WERI-Rb-1 (cell line): ENCODE data around the gene CCDC15.

ENCODE experiments used
- DNase-seq: peaks from one replicate; pipeline ENCODE4 v3.0.0-alpha.2; 2020
- H3K27ac ChIP-seq: fragments of 250-450 bp; sonication (Bioruptor Pico); 2 replicates; pipeline ENCODE4 v1.5.1; 2020; ENCODE audit warnings: mild to moderate bottlenecking, moderate library complexity
- H3K27me3 ChIP-seq: fragments of 250-450 bp; sonication (Bioruptor Pico); 2 replicates; pipeline ENCODE4 v1.5.1; 2021; ENCODE audit warnings: mild to moderate bottlenecking, low read depth, moderate library complexity; ENCODE audit not compliant: insufficient read depth, severe bottlenecking
- H3K36me3 ChIP-seq: fragments of 250-450 bp; sonication (Bioruptor Pico); 2 replicates; pipeline ENCODE4 v1.5.1; 2020; ENCODE audit warnings: mild to moderate bottlenecking, moderate library complexity
- H3K4me3 ChIP-seq: 2 replicates; pipeline ENCODE4 v1.5.1; 2011; ENCODE audit warnings: low read depth, mild to moderate bottlenecking, control low read depth, low read length
- H3K9me3 ChIP-seq: fragments of 250-450 bp; sonication (Bioruptor Pico); 2 replicates; pipeline ENCODE4 v1.5.1; 2021; ENCODE audit warnings: mild to moderate bottlenecking, moderate library complexity; ENCODE audit not compliant: severe bottlenecking
- CTCF ChIP-seq: IDR thresholded peaks from 2 replicates; pipeline ENCODE4 v1.5.1; 2011; ENCODE audit warnings: low read depth, mild to moderate bottlenecking, control low read depth, inconsistent platforms, low read length

The CCDC15 gene

GRCh38 chr11:124928942-124929665 lies 24.9 kb upstream of the CCDC15 start:
- no peak for TF ChIP-seq CTCF
- Histone ChIP-seq H3K9me3 (no peaks in the 10 kb centered on the region), H3K36me3 (no peaks in the 10 kb centered on the region), H3K27me3 (no peaks in the 10 kb centered on the region), H3K27ac (no peak overlapping the region), H3K4me3 (no peak overlapping the region)
- no peak for DNase-seq

- H3K36me3 ChIP-seq: no peaks in the 10 kb centered on the region
- H3K9me3 ChIP-seq: no peaks in the 10 kb centered on the region
- H3K27ac ChIP-seq: no peak overlapping the region
- H3K27me3 ChIP-seq: no peaks in the 10 kb centered on the region
- H3K4me3 ChIP-seq: no peak overlapping the region
- no peak for DNase-seq
- TF ChIP-seq CTCF: no peak
Measured at GRCh38 chr11:124930799-124931198, 23.2 kb upstream of the CCDC15 start.

- H3K27me3 ChIP-seq: no peaks in the 10 kb centered on the region
- TF ChIP-seq CTCF: no peak
- no peak overlapping the region for H3K27ac ChIP-seq
- no peak for DNase-seq
- H3K9me3 ChIP-seq: no peaks in the 10 kb centered on the region
- H3K4me3 ChIP-seq: no peak overlapping the region
- H3K36me3 ChIP-seq: no peaks in the 10 kb centered on the region
Measured at GRCh38 chr11:124934862-124935547, 19.0 kb upstream of the CCDC15 start.

- Histone ChIP-seq H3K36me3 (no peaks in the 10 kb centered on the region), H3K4me3 (no peak within 1 kb of the TSS), H3K27ac (no peak within 1 kb of the TSS), H3K9me3 (no peaks in the 10 kb centered on the region), H3K27me3 (no peaks in the 10 kb centered on the region)
- no peak for TF ChIP-seq CTCF
- no peak for DNase-seq
Measured at GRCh38 chr11:124935548-124936514, 18.2 kb upstream of the CCDC15 start, which contains the start of gene HEPACAM. Gene HEPACAM, minus strand, starts transcription at chr11:124936047. Its CDS starts 41 bp downstream, at chr11:124936006.

GRCh38 chr11:124937336-124937935 lies 16.6 kb upstream of the CCDC15 start:
- Histone ChIP-seq H3K36me3 (no peaks in the 10 kb centered on the region), H3K27me3 (no peaks in the 10 kb centered on the region), H3K4me3 (no peak overlapping the region), H3K27ac (no peak overlapping the region), H3K9me3 (no peaks in the 10 kb centered on the region)
- TF ChIP-seq CTCF: no peak
- no peak for DNase-seq
